ENCODE measurements around the gene UBTD1.

The UBTD1 gene

GRCh38 chr10:97483921-97484320 lies 14.8 kb upstream of the UBTD1 start:
- H3K4me3 ChIP-seq (ENCODE audit: low read length), result no peak overlapping the region
- H3K36me3 ChIP-seq (ENCODE audit: insufficient read depth, low read depth, low read length), result peaks cover 27% of the 10 kb centered on the region
- no peak overlapping the region for H3K9ac ChIP-seq (ENCODE audit: low read depth, low read length)
- no peaks in the 10 kb centered on the region for H3K27me3 ChIP-seq (ENCODE audit: insufficient read depth, low read length)
- peaks cover 15% of the 10 kb centered on the region for H3K4me1 ChIP-seq (ENCODE audit: insufficient read depth, low read length)
- no peak overlapping the region for H3K27ac ChIP-seq (ENCODE audit: low read length)
- H3K9me3 ChIP-seq (ENCODE audit: insufficient read depth, low read depth, low read length), result peaks cover 3% of the 10 kb centered on the region; the same call in 1 of the 2 replicates

- no peak overlapping the region for H3K27ac ChIP-seq (ENCODE audit: low read length)
- H3K4me1 ChIP-seq (ENCODE audit: insufficient read depth, low read length), result peaks cover 6% of the 10 kb centered on the region; the same call in 1 of the 2 replicates
- H3K27me3 ChIP-seq (ENCODE audit: insufficient read depth, low read length), result no peaks in the 10 kb centered on the region
- H3K9me3 ChIP-seq (ENCODE audit: insufficient read depth, low read depth, low read length), result peaks cover 3% of the 10 kb centered on the region; the same call in 1 of the 2 replicates
- no peak overlapping the region for H3K9ac ChIP-seq (ENCODE audit: low read depth, low read length)
- peaks cover 14% of the 10 kb centered on the region for H3K36me3 ChIP-seq (ENCODE audit: insufficient read depth, low read depth, low read length)
- no peak overlapping the region for H3K4me3 ChIP-seq (ENCODE audit: low read length)
Observed at GRCh38 chr10:97485647-97486281, 13.0 kb upstream of the UBTD1 start.

DNA sequence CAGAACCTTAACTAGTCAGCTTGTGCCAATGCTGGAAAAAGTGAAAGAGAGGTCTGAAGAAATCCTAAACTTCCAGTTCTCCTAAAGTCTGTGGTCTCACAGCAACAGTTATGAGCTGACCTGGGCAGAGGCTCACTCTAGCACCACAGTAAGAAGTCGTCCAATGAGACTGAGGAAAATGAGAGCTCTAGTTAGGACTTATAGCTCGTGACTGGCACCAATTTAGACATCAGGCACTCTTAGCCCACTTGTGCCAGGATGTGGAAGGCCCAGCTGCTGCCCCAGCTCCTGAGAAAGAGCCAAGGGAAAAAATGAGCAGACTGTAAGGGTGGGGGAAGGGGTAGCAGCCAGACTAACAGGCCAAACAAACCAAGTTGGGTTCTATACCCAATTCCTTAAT lies 8.1 kb upstream of the UBTD1 start:
- Histone ChIP-seq H3K27me3 (ENCODE audit: insufficient read depth, low read length) (no peaks in the 10 kb centered on the region), H3K36me3 (ENCODE audit: insufficient read depth, low read depth, low read length) (peaks cover 10% of the 10 kb centered on the region; the same call in 1 of the 2 replicates), H3K27ac (ENCODE audit: low read length) (no peak overlapping the region), H3K4me3 (ENCODE audit: low read length) (no peak overlapping the region), H3K4me1 (ENCODE audit: insufficient read depth, low read length) (peaks cover 17% of the 10 kb centered on the region), H3K9ac (ENCODE audit: low read depth, low read length) (peak overlapping the region; percentile 33; the same call in 1 of the 2 replicates), H3K9me3 (ENCODE audit: insufficient read depth, low read depth, low read length) (peaks cover 3% of the 10 kb centered on the region; the same call in 1 of the 2 replicates)

DNA sequence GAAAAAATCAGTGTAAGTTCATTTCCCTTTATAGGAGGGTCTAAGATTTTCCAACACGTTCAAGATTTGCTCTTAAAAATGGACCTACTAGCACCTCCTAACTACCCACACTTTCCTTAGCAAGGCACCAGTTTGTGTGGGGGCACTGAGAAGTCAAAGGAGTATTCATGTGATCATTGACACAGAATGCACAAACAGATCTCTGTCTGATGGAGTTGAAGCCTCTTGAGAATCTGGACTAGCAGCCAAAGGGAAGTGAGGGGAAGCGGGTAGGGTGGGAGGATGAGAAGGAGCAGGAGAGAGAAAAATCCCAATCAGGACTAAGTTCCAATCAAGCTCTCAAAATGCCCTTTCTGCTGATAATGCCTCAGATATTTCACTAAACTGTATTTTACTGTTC lies 4.6 kb upstream of the UBTD1 start:
- H3K4me1 ChIP-seq (ENCODE audit: insufficient read depth, low read length), result peaks cover 26% of the 10 kb centered on the region
- H3K27me3 ChIP-seq (ENCODE audit: insufficient read depth, low read length), result 0 out of 2 replicates have a peak, but pooled peaks cover 1% of the 10 kb centered on the region

GRCh38 chr10:97494863-97495506 lies 3.7 kb upstream of the UBTD1 start:
- peaks cover 10% of the 10 kb centered on the region; the same call in 1 of the 2 replicates for H3K36me3 ChIP-seq (ENCODE audit: insufficient read depth, low read depth, low read length)
- peaks cover 27% of the 10 kb centered on the region for H3K4me1 ChIP-seq (ENCODE audit: insufficient read depth, low read length)
- H3K9ac ChIP-seq (ENCODE audit: low read depth, low read length), result no peak overlapping the region
- H3K4me3 ChIP-seq (ENCODE audit: low read length), result peak overlapping the region; percentile 12; the same call in 1 of the 2 replicates
- no peaks in the 10 kb centered on the region for H3K9me3 ChIP-seq (ENCODE audit: insufficient read depth, low read depth, low read length)
- no peak overlapping the region for H3K27ac ChIP-seq (ENCODE audit: low read length)
- H3K27me3 ChIP-seq (ENCODE audit: insufficient read depth, low read length), result peaks cover 9% of the 10 kb centered on the region

More for the DNA sequence above, 4.6 kb upstream of the UBTD1 start:
- H3K9ac ChIP-seq (ENCODE audit: low read depth, low read length), result no peak overlapping the region
- H3K36me3 ChIP-seq (ENCODE audit: insufficient read depth, low read depth, low read length), result peaks cover 10% of the 10 kb centered on the region; the same call in 1 of the 2 replicates
- H3K9me3 ChIP-seq (ENCODE audit: insufficient read depth, low read depth, low read length), result no peaks in the 10 kb centered on the region
- H3K4me3 ChIP-seq (ENCODE audit: low read length), result no peak overlapping the region
- H3K27ac ChIP-seq (ENCODE audit: low read length), result no peak overlapping the region

GRCh38 chr10:97497572-97498075 lies 1.1 kb upstream of the UBTD1 start:
- Histone ChIP-seq H3K27ac (ENCODE audit: low read length) (peak overlapping the region; percentile 59), H3K4me1 (ENCODE audit: insufficient read depth, low read length) (peaks cover 24% of the 10 kb centered on the region), H3K9ac (ENCODE audit: low read depth, low read length) (peak overlapping the region; percentile 94; the same call in 1 of the 2 replicates), H3K4me3 (ENCODE audit: low read length) (peak overlapping the region; percentile 97), H3K36me3 (ENCODE audit: insufficient read depth, low read depth, low read length) (peaks cover 10% of the 10 kb centered on the region; the same call in 1 of the 2 replicates), H3K9me3 (ENCODE audit: insufficient read depth, low read depth, low read length) (no peaks in the 10 kb centered on the region), H3K27me3 (ENCODE audit: insufficient read depth, low read length) (peaks cover 33% of the 10 kb centered on the region)

DNA sequence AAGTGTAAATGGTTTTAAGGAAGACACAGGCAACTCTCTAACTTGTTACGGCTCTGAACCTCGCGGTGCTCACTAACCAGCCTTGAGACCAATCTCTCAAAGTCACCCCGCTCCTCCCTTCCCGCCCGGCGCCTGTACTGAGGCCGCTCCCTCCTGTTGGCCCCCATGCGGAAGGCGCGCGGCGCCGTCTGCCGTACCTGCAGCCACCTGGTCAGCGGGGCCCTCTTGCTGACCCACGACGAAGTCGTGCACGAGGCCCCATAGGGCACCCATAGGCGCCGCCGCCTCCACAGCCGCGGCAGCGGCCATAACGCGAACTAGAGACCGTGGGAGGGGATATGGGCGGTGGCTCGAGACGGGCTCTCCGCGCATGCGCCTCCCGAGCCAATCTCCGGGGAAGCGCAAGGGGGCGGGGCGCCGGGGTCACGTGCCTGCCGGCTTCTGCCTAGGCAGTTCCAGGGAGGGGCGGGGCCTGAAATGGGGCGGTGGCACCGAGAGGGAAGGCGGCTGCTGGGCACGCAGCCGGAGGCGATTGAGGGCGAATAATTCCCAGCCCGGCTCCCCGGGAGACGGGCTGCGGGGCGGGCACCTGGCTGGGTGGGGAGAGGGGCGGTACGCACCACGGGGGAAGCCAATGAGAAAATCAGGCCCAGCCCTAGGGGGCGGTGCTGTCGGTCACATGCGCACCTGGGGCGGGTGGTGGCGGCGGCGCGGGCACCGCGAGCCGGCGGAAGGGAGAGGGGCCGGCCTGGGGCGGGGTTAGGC lies 466 bp upstream of the UBTD1 start, which contains the start of gene MMS19:
MMS19 (minus strand) TSS at position 347 of the 765 bp plus-strand sequence; CDS start at position 309, 38 bp downstream.
- peak within 1 kb of the TSS; percentile 59 for H3K27ac ChIP-seq (ENCODE audit: low read length)
- H3K27me3 ChIP-seq (ENCODE audit: insufficient read depth, low read length), result peaks cover 33% of the 10 kb centered on the region
- H3K4me1 ChIP-seq (ENCODE audit: insufficient read depth, low read length), result peaks cover 24% of the 10 kb centered on the region
- H3K9me3 ChIP-seq (ENCODE audit: insufficient read depth, low read depth, low read length), result no peaks in the 10 kb centered on the region
- H3K9ac ChIP-seq (ENCODE audit: low read depth, low read length), result peak within 1 kb of the TSS; percentile 94; the same call in 1 of the 2 replicates
- peak within 1 kb of the TSS; percentile 97 for H3K4me3 ChIP-seq (ENCODE audit: low read length)
- peaks cover 4% of the 10 kb centered on the region; the same call in 1 of the 2 replicates for H3K36me3 ChIP-seq (ENCODE audit: insufficient read depth, low read depth, low read length)

GRCh38 chr10:97499561-97500296 lies 1.0 kb downstream of the UBTD1 start:
- Histone ChIP-seq H3K27me3 (ENCODE audit: insufficient read depth, low read length) (peaks cover 33% of the 10 kb centered on the region), H3K4me3 (ENCODE audit: low read length) (peak overlapping the region; percentile 97), H3K27ac (ENCODE audit: low read length) (no peak overlapping the region), H3K9ac (ENCODE audit: low read depth, low read length) (peak overlapping the region; percentile 94; the same call in 1 of the 2 replicates), H3K9me3 (ENCODE audit: insufficient read depth, low read depth, low read length) (no peaks in the 10 kb centered on the region), H3K4me1 (ENCODE audit: insufficient read depth, low read length) (peaks cover 22% of the 10 kb centered on the region), H3K36me3 (ENCODE audit: insufficient read depth, low read depth, low read length) (no peaks in the 10 kb centered on the region)

- Histone ChIP-seq H3K4me1 (ENCODE audit: insufficient read depth, low read length) (peaks cover 17% of the 10 kb centered on the region; the same call in 1 of the 2 replicates), H3K36me3 (ENCODE audit: insufficient read depth, low read depth, low read length) (no peaks in the 10 kb centered on the region), H3K9ac (ENCODE audit: low read depth, low read length) (peak overlapping the region; percentile 94; the same call in 1 of the 2 replicates), H3K4me3 (ENCODE audit: low read length) (peak overlapping the region; percentile 97), H3K27ac (ENCODE audit: low read length) (no peak overlapping the region), H3K9me3 (ENCODE audit: insufficient read depth, low read depth, low read length) (no peaks in the 10 kb centered on the region), H3K27me3 (ENCODE audit: insufficient read depth, low read length) (peaks cover 33% of the 10 kb centered on the region)
Observed at GRCh38 chr10:97500297-97500575, 1.5 kb downstream of the UBTD1 start.

DNA sequence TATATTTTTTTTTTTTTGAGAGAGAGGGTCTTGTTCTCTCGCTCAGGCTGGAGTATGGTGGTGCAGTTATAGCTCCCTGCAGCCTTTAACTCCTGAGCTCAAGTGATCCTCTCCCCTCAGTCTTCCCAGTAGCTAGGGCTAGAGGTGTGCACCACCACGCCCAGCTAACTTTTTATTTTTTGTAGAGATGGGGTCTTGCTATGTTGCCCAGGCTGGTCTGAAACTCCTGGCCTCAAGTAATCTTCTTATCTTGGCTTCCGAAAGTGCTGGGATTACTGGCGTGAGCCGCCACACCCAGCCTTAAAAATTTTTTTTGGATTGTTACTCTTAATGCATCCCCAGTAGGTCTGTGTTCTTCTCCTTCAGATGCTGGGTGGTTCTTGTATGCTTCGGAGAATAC lies 4.2 kb downstream of the UBTD1 start:
- Histone ChIP-seq H3K9ac (ENCODE audit: low read depth, low read length) (no peak overlapping the region), H3K4me3 (ENCODE audit: low read length) (no peak overlapping the region), H3K27me3 (ENCODE audit: insufficient read depth, low read length) (peaks cover 33% of the 10 kb centered on the region), H3K4me1 (ENCODE audit: insufficient read depth, low read length) (peaks cover 7% of the 10 kb centered on the region; the same call in 1 of the 2 replicates), H3K9me3 (ENCODE audit: insufficient read depth, low read depth, low read length) (no peaks in the 10 kb centered on the region), H3K27ac (ENCODE audit: low read length) (no peak overlapping the region), H3K36me3 (ENCODE audit: insufficient read depth, low read depth, low read length) (no peaks in the 10 kb centered on the region)

DNA sequence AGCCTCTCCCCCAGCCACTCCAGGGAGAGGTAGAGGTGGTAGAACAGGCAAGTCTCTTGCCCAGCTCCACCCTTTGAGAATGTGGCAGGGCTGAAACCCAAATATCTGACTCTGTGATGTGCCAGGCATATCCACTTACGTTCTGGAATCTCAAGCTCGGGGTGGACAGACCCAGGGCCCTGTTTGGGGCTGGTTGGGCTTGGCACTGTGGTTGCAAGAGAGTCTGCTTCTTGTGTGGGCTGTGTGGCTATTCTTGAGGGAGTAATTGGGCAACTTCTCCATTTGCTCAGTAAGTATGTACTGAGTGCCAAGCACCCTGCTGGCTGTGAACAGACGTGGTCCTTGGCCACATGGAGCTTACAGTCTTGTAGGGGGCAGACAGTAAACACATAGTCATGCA lies 4.7 kb downstream of the UBTD1 start:
- no peaks in the 10 kb centered on the region for H3K9me3 ChIP-seq (ENCODE audit: insufficient read depth, low read depth, low read length)
- H3K4me3 ChIP-seq (ENCODE audit: low read length), result no peak overlapping the region
- H3K27me3 ChIP-seq (ENCODE audit: insufficient read depth, low read length), result peaks cover 33% of the 10 kb centered on the region
- H3K9ac ChIP-seq (ENCODE audit: low read depth, low read length), result no peak overlapping the region
- H3K27ac ChIP-seq (ENCODE audit: low read length), result no peak overlapping the region
- H3K36me3 ChIP-seq (ENCODE audit: insufficient read depth, low read depth, low read length), result no peaks in the 10 kb centered on the region
- peaks cover 12% of the 10 kb centered on the region; the same call in 1 of the 2 replicates for H3K4me1 ChIP-seq (ENCODE audit: insufficient read depth, low read length)
